ENCODE results near the gene TCAIM. TPM values are rescaled to one million over a fixed set of nuclear protein-coding genes. Genes with fewer than 3 reads are reported as not detected.

TCAIM gene
- total RNA-seq, 1 donor from 2014 or later: 52.2 TPM

DNA sequence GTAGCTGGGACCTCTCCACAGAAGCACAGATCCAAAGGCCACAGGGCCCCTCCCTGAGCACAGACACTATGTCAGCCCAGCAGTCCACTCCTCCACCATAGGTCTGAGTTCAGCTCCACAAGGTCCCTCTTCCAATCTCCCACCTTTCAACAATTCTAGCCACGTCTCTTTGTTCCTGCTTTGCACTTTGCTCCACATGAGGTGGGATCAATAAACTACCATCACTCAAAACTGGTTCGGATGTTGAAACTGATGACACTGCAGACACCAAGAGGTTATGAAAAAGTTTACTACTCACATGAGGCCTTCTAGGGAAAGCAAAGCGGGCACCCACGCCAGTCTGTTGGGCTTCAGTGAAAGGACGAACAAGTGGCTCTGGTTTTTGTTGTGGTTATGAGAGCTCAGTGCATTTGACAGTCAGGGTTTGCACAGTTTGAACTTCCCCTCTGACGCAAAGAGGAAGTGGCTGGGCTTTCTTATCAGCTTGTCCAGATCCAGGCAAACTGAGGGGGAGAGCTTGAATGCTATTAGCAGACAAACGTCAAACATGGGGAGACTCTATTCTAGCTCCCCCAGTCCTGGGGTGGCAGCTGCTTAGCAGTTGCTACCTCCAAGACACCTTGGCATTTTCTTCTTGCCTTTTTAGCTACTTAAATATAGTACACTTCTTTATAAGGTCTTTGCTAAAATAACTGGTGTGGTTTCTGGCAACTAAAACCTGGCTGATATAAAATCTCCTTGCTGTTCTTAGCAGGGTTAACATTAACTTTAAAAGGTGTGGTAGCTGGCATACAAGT is 101.1 kb downstream of the TCAIM start:
- DNase-seq (ENCODE audit: low spot score in 2 of 2) (peak; percentile 5 to 27), FAIRE-seq (no peak)

DNA sequence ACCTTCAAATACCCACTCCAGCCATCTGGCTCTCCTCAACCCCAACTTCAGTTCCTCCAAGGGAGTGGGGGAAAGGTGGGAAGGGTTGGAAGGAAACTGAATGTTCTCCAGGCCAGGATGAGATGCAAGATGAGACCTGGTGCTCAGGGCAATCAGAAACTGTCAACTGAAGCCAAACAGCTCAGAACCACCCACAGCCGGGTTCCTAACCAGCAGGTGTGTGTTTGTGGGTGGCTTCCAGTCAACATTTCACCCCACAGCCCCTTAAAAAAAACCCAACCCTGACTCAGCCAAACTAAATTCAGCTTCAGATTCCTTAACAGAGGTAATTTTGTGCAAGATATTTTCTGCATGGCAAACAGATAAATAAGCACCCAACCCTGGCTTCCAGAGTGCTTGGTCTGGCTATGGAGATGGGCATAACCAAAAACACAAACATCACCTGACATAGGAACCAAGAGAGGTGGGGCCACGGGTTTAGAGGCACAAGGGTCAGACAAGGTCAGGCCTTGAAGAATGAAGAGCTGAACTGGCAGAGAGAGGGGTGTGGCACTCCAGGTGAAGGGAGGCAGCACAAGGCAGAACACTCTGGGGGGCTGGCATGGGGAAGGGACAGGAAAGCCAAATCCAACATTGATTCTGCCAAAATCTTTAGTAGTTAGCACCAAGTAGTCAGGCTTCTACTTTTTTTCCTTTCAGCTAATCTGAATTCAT is 104.2 kb downstream of the TCAIM start:
- DNase-seq (ENCODE audit: low spot score in 2 of 2) (no peak), FAIRE-seq (no peak)

DNA sequence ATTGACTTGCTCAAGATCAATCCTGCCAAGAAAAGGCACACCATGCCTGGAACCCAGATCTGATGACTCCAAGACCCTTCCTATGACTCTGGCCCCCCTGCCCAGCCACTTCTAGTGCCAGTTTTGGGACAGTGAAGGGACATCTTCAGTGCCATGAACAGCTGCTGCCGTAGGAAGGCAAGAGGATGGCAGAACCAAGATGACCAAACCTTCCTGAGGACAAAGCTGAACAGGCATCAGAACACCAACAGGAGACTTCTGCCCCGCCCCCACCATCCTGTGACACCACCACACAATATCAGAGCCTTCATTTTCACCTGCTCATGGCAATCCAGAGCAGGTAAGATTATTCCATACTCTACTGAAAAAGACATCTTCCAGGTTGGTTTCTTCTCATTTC is 105.9 kb downstream of the TCAIM start:
- no peak for DNase-seq (ENCODE audit: low spot score in 2 of 2)
- FAIRE-seq: no peak

DNA sequence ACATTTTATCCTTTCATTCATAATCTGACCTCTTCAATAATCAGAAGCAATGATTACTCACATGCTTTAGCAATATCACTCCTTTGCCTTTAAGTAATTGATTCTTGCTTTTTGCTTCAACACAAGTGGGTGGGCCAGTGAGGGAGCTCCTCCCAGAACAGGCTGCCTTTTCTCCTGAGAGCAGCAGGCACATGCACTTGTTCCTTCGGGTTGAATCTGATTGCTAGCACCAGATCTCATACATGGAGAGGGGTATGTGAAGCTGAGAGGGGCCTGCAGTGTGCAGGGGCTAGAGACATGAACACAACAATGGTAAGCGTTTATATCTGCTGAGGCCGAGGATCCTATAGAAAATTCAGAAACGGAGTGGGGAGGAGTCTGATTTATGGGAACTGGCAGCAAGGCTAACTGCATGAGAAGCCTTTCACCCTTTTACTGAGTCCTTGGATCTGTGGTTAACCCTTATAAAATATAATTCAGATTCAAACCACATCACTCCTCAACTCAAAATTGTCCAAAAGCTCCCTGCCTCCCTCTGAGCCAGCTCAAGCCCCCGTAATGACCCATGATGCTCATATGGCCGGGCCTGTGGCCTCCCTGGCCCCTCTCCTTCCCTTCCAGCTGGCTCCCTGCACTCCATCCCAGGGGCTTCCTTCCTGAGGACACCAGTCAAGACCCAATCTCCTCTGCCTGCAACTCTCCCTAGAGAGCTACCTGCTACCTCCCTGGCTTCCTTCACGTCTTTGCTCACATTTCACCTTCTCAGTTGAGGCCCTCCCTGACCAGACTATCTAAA is 106.5 kb downstream of the TCAIM start:
- no peak for FAIRE-seq

DNA sequence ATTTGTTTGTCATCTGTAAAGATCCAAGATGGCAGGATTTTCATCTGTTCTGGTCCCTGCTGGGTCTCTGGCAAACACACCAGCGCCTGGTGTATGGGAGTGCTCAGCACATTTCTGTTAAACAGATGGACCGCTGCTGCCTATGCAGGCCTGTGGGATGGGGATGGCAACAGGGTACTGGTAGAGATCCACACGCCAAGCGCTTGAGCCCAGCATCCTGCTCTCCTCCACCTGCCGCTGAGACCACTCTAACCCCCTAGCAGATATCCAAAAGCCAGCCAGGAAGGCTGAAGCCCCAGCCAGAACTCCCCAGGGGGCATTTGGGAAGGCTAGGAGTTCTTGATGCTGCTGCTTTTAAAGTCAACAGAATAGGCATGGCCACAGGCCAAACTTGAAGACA is 107.2 kb downstream of the TCAIM start:
- DNase-seq (ENCODE audit: low spot score in 2 of 2): no peak
- no peak for FAIRE-seq

More for the DNA sequence above, 106.5 kb downstream of the TCAIM start:
- DNase-seq (ENCODE audit: low spot score in 2 of 2): no peak

DNA sequence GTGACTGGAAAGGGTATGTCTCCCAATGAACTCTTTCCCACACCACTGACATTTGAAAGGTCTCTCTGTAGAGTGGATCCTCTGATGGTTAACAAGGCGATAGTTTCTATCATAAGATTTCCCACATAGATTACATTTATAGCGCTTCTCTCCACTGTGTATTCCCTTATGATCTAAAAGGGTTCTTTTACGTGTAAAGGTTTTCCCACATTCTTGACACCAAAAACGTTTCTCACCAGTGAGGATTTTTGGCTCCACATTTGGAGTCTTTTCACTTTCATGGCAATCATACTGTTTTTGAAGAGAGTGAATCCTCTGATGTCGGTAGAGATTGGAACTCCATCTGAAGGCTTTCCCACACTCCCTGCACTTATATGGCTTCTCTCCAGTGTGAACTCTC is 108.4 kb downstream of the TCAIM start:
- no peak for DNase-seq (ENCODE audit: low spot score in 2 of 2)
- FAIRE-seq: no peak

DNA sequence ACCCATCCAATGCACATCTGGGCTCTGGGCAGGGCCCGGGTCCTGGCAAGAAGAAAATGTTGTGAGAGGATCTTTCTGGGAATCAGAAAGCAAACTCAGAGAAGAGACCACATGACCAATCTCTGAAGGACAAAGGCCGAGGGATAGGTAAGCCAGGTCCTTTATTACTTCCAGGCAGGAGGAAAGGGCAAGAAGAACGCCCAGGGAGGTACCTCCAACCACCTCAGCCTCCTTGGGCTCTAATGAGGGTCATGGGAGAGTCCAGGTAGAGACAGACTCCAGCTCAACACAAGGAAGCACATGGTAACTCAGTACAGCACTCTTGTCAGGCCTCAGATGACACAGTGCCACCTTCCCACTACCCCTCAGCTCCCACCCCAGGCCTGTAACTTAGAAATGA is 112.9 kb downstream of the TCAIM start:
- DNase-seq (ENCODE audit: low spot score in 2 of 2) (no peak), FAIRE-seq (no peak)

DNA sequence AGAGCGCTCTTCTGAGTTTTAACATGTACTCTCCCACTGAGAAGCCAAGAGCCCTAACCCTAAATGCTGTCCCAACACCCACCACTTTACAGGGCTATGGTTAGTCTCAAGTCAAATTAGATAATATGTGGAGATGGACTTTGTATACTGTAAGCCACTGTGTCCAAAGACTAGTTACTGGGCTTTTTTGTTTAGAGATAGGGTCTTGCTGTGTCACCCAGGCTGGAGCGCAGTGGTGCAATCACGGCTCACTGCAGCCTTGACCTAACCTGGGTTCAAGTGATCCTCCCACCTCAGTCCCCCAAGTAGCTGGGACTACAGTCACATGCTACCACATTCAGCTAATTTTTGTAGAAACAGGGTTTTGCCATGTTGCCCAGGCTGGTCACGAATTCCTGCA is 115.7 kb downstream of the TCAIM start:
- FAIRE-seq (no peak), DNase-seq (ENCODE audit: low spot score in 2 of 2) (no peak)

DNA sequence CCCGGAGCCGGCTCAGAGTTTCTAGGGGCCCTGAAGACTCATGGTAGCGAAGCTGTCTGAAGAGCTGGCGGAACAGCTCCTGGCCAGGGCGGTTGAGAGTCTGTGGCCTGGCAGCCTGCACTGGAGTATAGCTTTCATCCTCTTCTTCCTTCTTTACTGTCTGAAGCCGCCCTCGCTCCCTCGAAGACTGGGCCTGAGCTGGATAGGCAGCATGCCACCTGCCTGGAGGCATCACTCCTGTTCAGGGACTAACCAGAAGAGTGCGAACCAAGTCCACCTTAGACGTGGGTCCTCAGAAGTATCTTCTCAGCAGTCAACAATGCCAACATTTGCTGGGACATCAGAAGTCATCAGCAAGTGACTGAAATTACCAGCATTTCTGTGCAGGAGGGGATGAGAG is 116.8 kb downstream of the TCAIM start:
- no peak for FAIRE-seq
- DNase-seq (ENCODE audit: low spot score in 2 of 2): no peak

Other genes with a start within 250 kb of the TCAIM start
- gene TOPAZ1, start 96.9 kb upstream of the TCAIM start, total RNA-seq: under 0.01 TPM
- 29.3 TPM for gene ZNF445, start 138.9 kb downstream of the TCAIM start, total RNA-seq
- gene ZKSCAN7, start 216.4 kb downstream of the TCAIM start, total RNA-seq: 30.2 TPM
- gene ZNF660, start 246.2 kb downstream of the TCAIM start, total RNA-seq: 11.8 TPM